ENCODE results near the gene RERE. TPM values are rescaled to one million over a fixed set of nuclear protein-coding genes. Genes with fewer than 3 reads are reported as not detected.

RERE gene
- total RNA-seq, 1 donor from 2014 or later, result 124 TPM

DNA sequence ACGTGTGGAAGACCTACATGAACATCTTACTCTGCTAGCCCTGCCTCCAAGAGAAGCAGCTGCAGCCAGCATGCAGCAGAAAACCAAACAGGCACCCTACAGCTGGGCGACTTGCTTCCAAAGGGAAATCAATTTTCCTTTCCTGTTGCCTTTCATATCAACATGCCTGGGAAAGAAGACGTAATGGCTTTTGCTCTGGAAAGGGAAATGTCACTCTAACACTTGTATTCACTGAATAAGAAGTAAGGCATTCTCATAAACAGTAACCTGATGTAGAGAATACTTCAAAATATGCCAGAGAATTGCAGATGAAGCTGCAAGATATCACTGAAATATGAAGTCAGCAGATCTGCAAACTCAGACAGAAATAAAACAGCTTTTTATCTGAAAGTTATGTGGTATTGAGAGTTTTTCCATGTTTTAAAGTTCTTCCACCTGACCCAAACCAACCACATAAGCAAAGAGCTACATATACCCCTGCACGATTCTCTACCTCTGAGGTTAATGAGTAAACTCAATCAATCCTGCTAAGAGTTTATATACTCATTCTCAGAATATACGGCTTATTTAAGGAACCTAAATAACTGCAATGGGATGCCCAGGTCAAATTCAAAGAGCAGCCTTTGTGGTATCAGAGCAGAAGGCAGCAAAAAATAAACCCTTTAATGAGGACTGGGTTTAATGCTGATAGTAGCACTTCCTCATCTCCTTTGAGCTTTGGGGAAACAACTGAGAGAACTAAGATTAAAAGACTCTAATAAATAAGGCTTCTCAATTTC lies 150.9 kb downstream of the RERE start:
- H3K27ac Mint-ChIP-seq (ENCODE audit: unreplicated experiment), result no peak overlapping the region
- TF ChIP-seq, protein P1, sequence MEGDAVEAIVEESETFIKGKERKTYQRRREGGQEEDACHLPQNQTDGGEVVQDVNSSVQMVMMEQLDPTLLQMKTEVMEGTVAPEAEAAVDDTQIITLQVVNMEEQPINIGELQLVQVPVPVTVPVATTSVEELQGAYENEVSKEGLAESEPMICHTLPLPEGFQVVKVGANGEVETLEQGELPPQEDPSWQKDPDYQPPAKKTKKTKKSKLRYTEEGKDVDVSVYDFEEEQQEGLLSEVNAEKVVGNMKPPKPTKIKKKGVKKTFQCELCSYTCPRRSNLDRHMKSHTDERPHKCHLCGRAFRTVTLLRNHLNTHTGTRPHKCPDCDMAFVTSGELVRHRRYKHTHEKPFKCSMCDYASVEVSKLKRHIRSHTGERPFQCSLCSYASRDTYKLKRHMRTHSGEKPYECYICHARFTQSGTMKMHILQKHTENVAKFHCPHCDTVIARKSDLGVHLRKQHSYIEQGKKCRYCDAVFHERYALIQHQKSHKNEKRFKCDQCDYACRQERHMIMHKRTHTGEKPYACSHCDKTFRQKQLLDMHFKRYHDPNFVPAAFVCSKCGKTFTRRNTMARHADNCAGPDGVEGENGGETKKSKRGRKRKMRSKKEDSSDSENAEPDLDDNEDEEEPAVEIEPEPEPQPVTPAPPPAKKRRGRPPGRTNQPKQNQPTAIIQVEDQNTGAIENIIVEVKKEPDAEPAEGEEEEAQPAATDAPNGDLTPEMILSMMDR (IDR thresholded peaks at IDR 0.05; ENCODE audit: insufficient read depth, low read depth, low read length), result no peak
- TF ChIP-seq EZH2 (IDR thresholded peaks at IDR 0.05; ENCODE audit: insufficient read depth, low read length), result no peak
- FAIRE-seq, result no peak
- no peaks in the 10 kb centered on the region for H3K36me3 Mint-ChIP-seq (ENCODE audit: low read depth, unreplicated experiment)
- Histone ChIP-seq H3K4me3 (ENCODE audit: insufficient read depth, low read depth, low read length) (no peak overlapping the region), H2AFZ (ENCODE audit: low read depth, low read length) (no peak overlapping the region), H3K4me1 (ENCODE audit: insufficient read depth, low read length) (peaks cover 35% of the 10 kb centered on the region), H3K27ac (ENCODE audit: low read depth, low read length) (no peak overlapping the region), H3K9me3 (ENCODE audit: insufficient read depth, low read depth, low read length) (no peaks in the 10 kb centered on the region), H3K27me3 (ENCODE audit: insufficient read depth, low read length) (no peaks in the 10 kb centered on the region), H3K36me3 (ENCODE audit: insufficient read depth, low read length) (no peaks in the 10 kb centered on the region), H3K4me2 (ENCODE audit: low read length) (no peak overlapping the region), H3K79me2 (ENCODE audit: insufficient read depth, low read length) (peaks cover 78% of the 10 kb centered on the region), H3K9ac (ENCODE audit: low read length) (no peak overlapping the region), H4K20me1 (ENCODE audit: insufficient read depth, low read length) (peaks cover 75% of the 10 kb centered on the region)
- no peaks in the 10 kb centered on the region for H3K9me3 Mint-ChIP-seq (ENCODE audit: unreplicated experiment)
- no peaks in the 10 kb centered on the region for H3K27me3 Mint-ChIP-seq (ENCODE audit: low read depth, unreplicated experiment)
- no peak for DNase-seq (ENCODE audit: low read depth)
- H3K4me1 Mint-ChIP-seq (ENCODE audit: low read depth, unreplicated experiment), result peaks cover 42% of the 10 kb centered on the region
- H3K4me3 Mint-ChIP-seq (ENCODE audit: unreplicated experiment), result no peak overlapping the region

DNA sequence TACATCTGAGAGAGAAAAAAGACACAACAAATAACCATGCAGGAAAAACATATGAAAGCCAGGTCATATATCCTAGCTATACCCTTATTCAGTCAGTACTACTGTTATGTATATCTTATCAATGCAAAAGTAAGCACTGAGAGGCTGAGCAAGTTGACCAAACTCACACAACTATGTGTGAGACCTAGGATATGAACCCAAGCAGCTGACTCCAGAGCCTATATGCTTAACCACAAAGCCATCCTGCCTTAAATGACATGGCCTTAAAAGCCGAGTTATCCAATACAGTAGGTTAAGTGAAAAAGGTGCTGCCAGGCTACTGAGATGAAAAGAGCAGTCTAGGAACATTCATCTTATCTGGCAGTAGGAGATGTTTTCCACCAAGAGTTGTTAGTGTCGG lies 151.6 kb downstream of the RERE start:
- TF ChIP-seq, protein P1 (IDR thresholded peaks at IDR 0.05; ENCODE audit: insufficient read depth, low read depth, low read length), result no peak
- TF ChIP-seq EZH2 (IDR thresholded peaks at IDR 0.05; ENCODE audit: insufficient read depth, low read length), result no peak
- no peak overlapping the region for H3K27ac Mint-ChIP-seq (ENCODE audit: unreplicated experiment)

DNA sequence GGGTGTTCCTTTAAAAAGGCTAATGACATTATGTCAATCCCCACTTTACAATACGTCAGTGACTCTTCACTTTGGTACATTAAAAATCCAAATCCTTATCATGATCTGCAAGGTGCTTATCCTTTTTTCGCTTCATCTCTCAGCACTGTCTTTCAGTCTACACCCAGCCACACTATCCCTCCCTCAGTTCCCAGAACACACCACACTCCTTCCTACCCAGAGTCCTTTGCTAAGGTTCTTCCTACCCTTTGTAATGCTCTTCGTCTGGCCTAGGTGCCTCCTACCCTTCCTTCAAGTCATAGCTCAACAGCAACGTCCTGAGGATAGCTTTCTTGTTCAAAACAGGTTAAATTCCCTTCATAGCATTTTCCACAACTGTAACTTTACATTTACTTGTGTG lies 152.6 kb downstream of the RERE start:
- peaks cover 70% of the 10 kb centered on the region for H3K79me2 ChIP-seq (ENCODE audit: insufficient read depth, low read length)
- FAIRE-seq (no peak), DNase-seq (ENCODE audit: low read depth) (no peak)
- H3K9ac ChIP-seq (ENCODE audit: low read length), result no peak overlapping the region
- H3K27me3 ChIP-seq (ENCODE audit: insufficient read depth, low read length), result no peaks in the 10 kb centered on the region
- H2AFZ ChIP-seq (ENCODE audit: low read depth, low read length), result no peak overlapping the region
- H3K9me3 Mint-ChIP-seq (ENCODE audit: unreplicated experiment), result no peaks in the 10 kb centered on the region
- peaks cover 71% of the 10 kb centered on the region for H4K20me1 ChIP-seq (ENCODE audit: insufficient read depth, low read length)
- H3K4me1 Mint-ChIP-seq (ENCODE audit: low read depth, unreplicated experiment), result peaks cover 25% of the 10 kb centered on the region
- H3K36me3 ChIP-seq (ENCODE audit: insufficient read depth, low read length), result no peaks in the 10 kb centered on the region
- no peak overlapping the region for H3K27ac Mint-ChIP-seq (ENCODE audit: unreplicated experiment)
- H3K4me2 ChIP-seq (ENCODE audit: low read length), result no peak overlapping the region
- H3K9me3 ChIP-seq (ENCODE audit: insufficient read depth, low read depth, low read length), result no peaks in the 10 kb centered on the region
- H3K27me3 Mint-ChIP-seq (ENCODE audit: low read depth, unreplicated experiment), result no peaks in the 10 kb centered on the region
- H3K36me3 Mint-ChIP-seq (ENCODE audit: low read depth, unreplicated experiment), result no peaks in the 10 kb centered on the region
- H3K4me3 ChIP-seq (ENCODE audit: insufficient read depth, low read depth, low read length), result no peak overlapping the region
- H3K4me1 ChIP-seq (ENCODE audit: insufficient read depth, low read length), result peaks cover 39% of the 10 kb centered on the region
- TF ChIP-seq, protein P1 (IDR thresholded peaks at IDR 0.05; ENCODE audit: insufficient read depth, low read depth, low read length), result no peak
- TF ChIP-seq EZH2 (IDR thresholded peaks at IDR 0.05; ENCODE audit: insufficient read depth, low read length), result no peak
- H3K4me3 Mint-ChIP-seq (ENCODE audit: unreplicated experiment), result no peak overlapping the region
- H3K27ac ChIP-seq (ENCODE audit: low read depth, low read length), result no peak overlapping the region

More for the DNA sequence above, 151.6 kb downstream of the RERE start:
- H3K9me3 Mint-ChIP-seq (ENCODE audit: unreplicated experiment), result no peaks in the 10 kb centered on the region
- Histone ChIP-seq H3K9me3 (ENCODE audit: insufficient read depth, low read depth, low read length) (no peaks in the 10 kb centered on the region), H3K79me2 (ENCODE audit: insufficient read depth, low read length) (peaks cover 78% of the 10 kb centered on the region), H3K27ac (ENCODE audit: low read depth, low read length) (no peak overlapping the region), H3K4me2 (ENCODE audit: low read length) (no peak overlapping the region), H3K9ac (ENCODE audit: low read length) (no peak overlapping the region), H3K4me1 (ENCODE audit: insufficient read depth, low read length) (peaks cover 38% of the 10 kb centered on the region), H3K36me3 (ENCODE audit: insufficient read depth, low read length) (no peaks in the 10 kb centered on the region), H3K27me3 (ENCODE audit: insufficient read depth, low read length) (no peaks in the 10 kb centered on the region), H3K4me3 (ENCODE audit: insufficient read depth, low read depth, low read length) (no peak overlapping the region), H4K20me1 (ENCODE audit: insufficient read depth, low read length) (peaks cover 77% of the 10 kb centered on the region), H2AFZ (ENCODE audit: low read depth, low read length) (no peak overlapping the region)
- no peak overlapping the region for H3K4me3 Mint-ChIP-seq (ENCODE audit: unreplicated experiment)
- H3K27me3 Mint-ChIP-seq (ENCODE audit: low read depth, unreplicated experiment), result no peaks in the 10 kb centered on the region
- no peaks in the 10 kb centered on the region for H3K36me3 Mint-ChIP-seq (ENCODE audit: low read depth, unreplicated experiment)
- peaks cover 35% of the 10 kb centered on the region for H3K4me1 Mint-ChIP-seq (ENCODE audit: low read depth, unreplicated experiment)
- no peak for DNase-seq (ENCODE audit: low read depth)
- FAIRE-seq, result no peak
